Stimulated activated naive CD8-positive, alpha-beta T cell treated with anti-CD3 and anti-CD28 coated beads, Interleukin-15, Interleukin-2, amounts not matched to agents 100 U/mL and 50 U/mL, for 24 hours (primary cell): ENCODE results near the gene TBCA.
"Not testable (repeated sequence)": the region's sequence is repeated elsewhere in the genome, so short reads cannot be mapped to it uniquely, and the experiment has no call there.

Experiments used
- ATAC-seq: fragments of 150-1000 bp; cut with Tn5 transposase; one replicate; pipeline ENCODE4 v1.10.0; 2021
- DNase-seq: peaks from one replicate; pipeline ENCODE4 v3.0.0; 2021

Gene TBCA

GRCh38 chr5:77772729-77773128, 3.4 kb downstream of the TBCA start:
- ATAC-seq (no peak), DNase-seq (no peak)

GRCh38 chr5:77771452-77771851, 4.7 kb downstream of the TBCA start:
- ATAC-seq: no peak

GRCh38 chr5:77770293-77771005, 5.7 kb downstream of the TBCA start:
- peak; percentile 45 for ATAC-seq
- DNase-seq: no peak

More at GRCh38 chr5:77771452-77771851, 4.7 kb downstream of the TBCA start:
- DNase-seq: no peak

- ATAC-seq (no peak), DNase-seq (no peak)
Observed at GRCh38 chr5:77768978-77769377, 7.2 kb downstream of the TBCA start.

- no peak for DNase-seq
- no peak for ATAC-seq
Observed at GRCh38 chr5:77767301-77767700, 8.8 kb downstream of the TBCA start.

GRCh38 chr5:77761606-77762005, 14.5 kb downstream of the TBCA start:
- no peak for DNase-seq
- ATAC-seq: no peak

- no peak for DNase-seq
- no peak for ATAC-seq
Observed at GRCh38 chr5:77758141-77758938, 17.8 kb downstream of the TBCA start.

- ATAC-seq (peak; percentile 65), DNase-seq (no peak)
Observed at GRCh38 chr5:77751328-77752023, 24.7 kb downstream of the TBCA start.

- not testable (repeated sequence) for ATAC-seq, DNase-seq
Observed at GRCh38 chr5:77750928-77751327, 25.2 kb downstream of the TBCA start.

GRCh38 chr5:77748160-77748559, 28.0 kb downstream of the TBCA start:
- DNase-seq: no peak
- no peak for ATAC-seq

GRCh38 chr5:77744116-77744515, 32.0 kb downstream of the TBCA start:
- DNase-seq (no peak), ATAC-seq (no peak)

GRCh38 chr5:77743181-77743580, 33.0 kb downstream of the TBCA start:
- ATAC-seq (no peak), DNase-seq (no peak)

GRCh38 chr5:77741608-77742007, 34.5 kb downstream of the TBCA start:
- no peak for ATAC-seq
- no peak for DNase-seq

GRCh38 chr5:77734885-77735284, 41.3 kb downstream of the TBCA start:
- DNase-seq (no peak), ATAC-seq (no peak)

GRCh38 chr5:77733130-77733529, 43.0 kb downstream of the TBCA start:
- DNase-seq (no peak), ATAC-seq (no peak)

- ATAC-seq (no peak), DNase-seq (no peak)
Observed at GRCh38 chr5:77727190-77727589, 48.9 kb downstream of the TBCA start.

- ATAC-seq (no peak), DNase-seq (no peak)
Observed at GRCh38 chr5:77725616-77726015, 50.5 kb downstream of the TBCA start.

GRCh38 chr5:77724934-77725333, 51.2 kb downstream of the TBCA start:
- DNase-seq: no peak
- ATAC-seq: no peak

- DNase-seq: no peak
- ATAC-seq: no peak
Observed at GRCh38 chr5:77719666-77720363, 56.3 kb downstream of the TBCA start.

- DNase-seq (no peak), ATAC-seq (no peak)
Observed at GRCh38 chr5:77718934-77719610, 57.1 kb downstream of the TBCA start.

- DNase-seq (no peak), ATAC-seq (no peak)
Observed at GRCh38 chr5:77709993-77710685, 66.0 kb downstream of the TBCA start.
